Stimulated activated CD8-positive, alpha-beta memory T cell treated with anti-CD3 and anti-CD28 coated beads, Interleukin-15, amount 100 ng/mL, for 24 hours (primary cell): Measurements from ENCODE around the gene PIEZO2.

Experiments
- DNase-seq: peaks from one replicate; pipeline ENCODE4 v3.0.0-alpha.2; 2020; ENCODE audit warnings: low read depth

Gene PIEZO2

DNA sequence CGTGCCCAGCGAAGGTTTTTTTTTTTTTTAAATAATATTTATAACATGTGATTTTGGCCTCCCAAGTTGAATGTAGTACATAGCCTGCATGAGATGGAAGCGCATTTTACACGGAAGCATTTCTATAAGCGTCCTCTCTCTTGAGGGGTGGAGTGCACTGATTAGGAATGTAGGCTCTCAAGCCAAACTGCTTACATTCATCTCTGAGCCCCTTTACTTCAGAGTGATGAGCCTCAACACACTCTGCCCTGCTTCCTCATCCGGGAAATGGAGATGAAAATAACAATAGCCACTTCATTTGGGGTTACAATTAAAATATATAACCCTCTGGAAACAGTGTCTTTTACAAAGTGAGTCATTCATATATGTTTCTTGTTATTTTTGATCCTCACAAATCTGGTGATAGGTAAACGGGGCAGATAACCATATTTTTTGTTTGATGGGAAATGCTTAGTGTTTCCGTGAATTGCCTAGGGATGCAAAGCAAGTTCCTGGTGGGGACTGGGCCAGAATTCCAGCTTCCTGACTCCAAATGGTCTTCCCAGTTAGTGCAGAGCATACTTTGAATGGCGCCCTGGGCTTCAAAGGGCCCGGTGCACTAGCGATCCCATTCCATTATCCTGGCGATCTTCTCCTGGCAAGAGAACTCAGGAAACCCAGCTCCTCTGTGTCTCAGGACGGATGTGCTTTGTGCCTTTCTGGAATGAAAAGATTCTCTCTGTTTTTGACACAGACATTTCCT, 124.3 kb downstream of the PIEZO2 start:
- no peak for DNase-seq

- DNase-seq = no peak
These were observed 127.9 kb downstream of the PIEZO2 start for GRCh38 chr18:11021477-11021876.

DNA sequence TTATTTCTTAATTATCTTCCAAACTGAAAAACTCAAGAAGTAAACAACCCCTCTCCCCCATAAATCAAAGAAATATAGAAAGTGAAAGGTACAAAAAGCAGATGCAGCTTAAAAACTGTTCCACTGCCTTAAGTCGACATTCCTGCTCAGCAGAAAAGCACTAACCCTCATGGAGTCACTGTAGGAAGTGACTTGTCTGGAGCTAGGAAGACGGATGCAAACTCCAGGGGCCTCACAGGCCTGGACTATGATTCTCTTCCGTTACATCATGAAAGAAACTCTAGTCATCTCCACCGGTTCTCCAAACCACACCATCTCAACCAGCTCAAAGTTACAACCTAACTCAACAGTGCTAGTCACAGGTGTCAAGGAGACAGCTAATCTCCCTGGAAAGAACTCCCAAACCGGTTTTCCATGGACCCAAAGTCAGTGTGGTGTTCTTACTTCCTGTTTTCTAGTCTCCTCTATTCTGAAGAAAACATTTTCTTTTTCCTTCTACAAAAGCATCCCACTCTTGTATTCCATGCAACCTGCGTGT, 128.4 kb downstream of the PIEZO2 start:
- DNase-seq = no peak

- no peak for DNase-seq
These were observed 129.1 kb downstream of the PIEZO2 start for GRCh38 chr18:11020161-11020853.

DNA sequence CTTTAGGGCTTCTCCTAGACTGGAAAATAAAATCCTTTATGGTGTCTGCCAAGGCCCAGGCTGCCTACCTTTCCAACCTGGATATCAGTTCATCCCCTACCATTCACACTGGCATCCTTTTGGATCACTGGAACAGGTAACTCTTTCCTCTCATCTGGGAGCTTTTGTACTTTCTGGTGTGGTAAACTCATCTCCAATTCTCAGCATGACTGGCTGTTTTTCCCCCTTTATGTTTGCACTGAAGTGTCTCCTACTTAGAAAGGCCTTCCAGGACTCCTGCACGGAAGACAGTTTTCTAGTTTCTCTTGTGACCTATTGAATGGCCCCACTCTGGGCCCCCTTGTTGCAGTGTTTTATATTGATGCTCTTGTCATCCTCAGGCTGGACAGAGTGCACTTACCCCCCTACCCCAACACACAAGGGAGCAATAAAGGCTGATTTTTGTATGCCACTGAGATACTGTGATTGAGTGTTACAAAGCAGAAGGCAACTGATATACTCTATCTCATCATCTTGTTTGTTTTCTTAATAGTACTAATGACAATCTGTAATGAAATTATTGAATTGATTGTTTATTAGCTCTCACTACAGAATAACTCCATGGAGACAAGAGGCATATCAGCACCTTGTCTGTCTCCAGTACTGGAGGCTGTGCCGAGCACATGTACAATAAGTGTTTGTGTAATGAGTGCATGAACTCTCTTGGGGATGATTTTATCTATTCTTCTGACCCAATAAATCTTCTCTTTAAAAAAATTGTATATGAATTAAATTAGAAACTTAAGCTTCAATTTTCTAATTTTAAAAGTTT, 129.9 kb downstream of the PIEZO2 start:
- no peak for DNase-seq

GRCh38 chr18:11009869-11010268, 139.5 kb downstream of the PIEZO2 start:
- no peak for DNase-seq

DNA sequence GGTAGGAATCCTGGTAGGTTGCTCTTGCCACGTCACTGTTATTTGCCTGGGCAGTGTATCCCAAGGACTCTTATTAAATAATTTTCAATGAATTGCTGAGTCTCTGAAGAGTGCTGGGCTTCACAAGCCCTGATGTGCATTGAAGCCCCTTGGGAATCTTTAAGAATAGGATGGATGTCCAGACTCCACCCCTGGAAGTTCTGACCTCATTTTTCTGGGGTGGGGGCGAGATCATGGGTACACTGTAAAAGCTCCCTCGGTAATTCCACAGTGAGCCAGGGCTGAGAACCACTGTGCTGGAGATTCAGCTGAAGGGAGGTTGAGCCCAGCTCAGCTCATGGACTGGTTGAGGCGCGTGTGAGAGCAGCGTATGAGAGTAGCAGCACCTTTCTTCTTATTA, 140.2 kb downstream of the PIEZO2 start:
- DNase-seq = no peak

DNA sequence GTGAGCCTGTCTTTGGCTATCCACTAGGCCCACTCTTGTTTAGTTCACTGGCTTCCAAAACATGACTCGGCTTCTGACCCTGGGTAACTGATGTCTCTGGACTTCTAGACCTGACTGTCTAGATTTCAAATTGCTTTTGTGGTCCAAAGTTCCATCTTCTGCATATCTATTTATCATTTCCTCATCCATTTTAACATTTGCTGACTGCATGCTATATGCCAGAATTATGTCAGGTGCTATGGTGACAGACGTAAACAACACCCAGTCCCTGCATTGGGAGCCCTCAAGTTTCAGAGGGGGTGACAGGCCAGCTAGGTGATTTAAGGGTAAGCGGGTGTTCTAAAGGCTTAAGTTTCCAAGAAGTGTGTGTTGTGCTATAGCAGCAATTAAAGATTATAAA, 140.9 kb downstream of the PIEZO2 start:
- no peak for DNase-seq

DNA sequence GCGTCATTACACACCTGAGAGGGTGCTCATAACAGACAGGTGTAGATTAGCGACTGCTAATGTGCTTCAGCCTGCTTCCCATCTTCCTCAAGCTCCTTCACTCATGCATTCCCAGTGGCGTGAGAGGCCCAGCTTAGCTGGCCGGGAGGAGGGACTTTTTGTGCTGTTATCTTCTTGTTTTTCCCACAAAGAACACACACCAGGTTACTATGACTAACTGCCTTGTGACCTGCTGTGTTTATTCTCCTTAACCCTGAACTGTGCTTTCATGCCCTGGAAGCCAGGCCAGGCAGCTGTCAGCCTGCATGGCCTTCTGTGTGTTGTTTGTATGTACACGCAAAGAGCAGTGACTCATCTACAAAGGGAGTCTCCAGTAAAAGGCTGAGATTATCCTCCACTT, 143.8 kb downstream of the PIEZO2 start:
- no peak for DNase-seq

DNA sequence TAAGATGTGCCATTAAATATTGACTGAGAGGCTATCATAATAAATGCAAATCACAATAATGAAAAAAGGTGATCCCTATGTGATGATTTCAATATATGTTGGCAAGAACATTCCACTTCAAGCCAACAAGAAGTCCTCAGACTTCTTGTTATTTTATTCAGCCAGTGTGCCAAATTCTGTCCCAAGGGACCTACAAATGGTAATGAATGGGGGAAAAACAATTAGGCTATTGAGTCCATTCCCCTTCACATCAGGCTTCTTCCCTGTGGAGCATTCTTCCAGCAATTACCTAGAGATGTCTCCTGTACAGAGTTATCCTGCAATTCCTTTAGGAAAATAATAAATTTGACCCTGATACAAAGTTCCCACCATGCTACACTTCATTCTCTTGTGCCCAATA, 144.4 kb downstream of the PIEZO2 start:
- no peak for DNase-seq

- no peak for DNase-seq
These were observed 145.1 kb downstream of the PIEZO2 start for GRCh38 chr18:11004294-11004693.

- no peak for DNase-seq
These were observed 146.6 kb downstream of the PIEZO2 start for GRCh38 chr18:11002796-11003195.

GRCh38 chr18:11002277-11002676, 147.1 kb downstream of the PIEZO2 start:
- no peak for DNase-seq

GRCh38 chr18:11000071-11000470, 149.3 kb downstream of the PIEZO2 start:
- no peak for DNase-seq

DNA sequence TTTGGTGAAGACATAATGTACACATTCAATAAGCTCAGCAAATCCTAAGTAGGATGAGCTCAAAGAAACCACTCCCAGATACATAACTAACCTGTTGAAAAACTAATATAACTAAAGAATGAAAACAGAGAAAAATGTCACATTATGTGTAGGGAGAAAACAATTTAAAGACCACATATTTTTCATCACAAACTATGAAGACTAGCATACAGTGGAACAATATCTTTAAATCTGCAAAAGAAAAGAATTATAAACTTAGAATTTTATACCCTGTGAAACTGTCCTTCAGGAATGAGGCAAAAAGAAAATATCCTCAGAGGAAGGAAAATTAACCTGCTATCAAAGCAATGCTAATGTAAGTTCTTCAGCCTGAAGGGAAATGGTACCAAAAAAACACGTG, 151.5 kb downstream of the PIEZO2 start:
- DNase-seq = no peak

- DNase-seq = no peak
These were observed 153.8 kb downstream of the PIEZO2 start for GRCh38 chr18:10995550-10995949.

DNA sequence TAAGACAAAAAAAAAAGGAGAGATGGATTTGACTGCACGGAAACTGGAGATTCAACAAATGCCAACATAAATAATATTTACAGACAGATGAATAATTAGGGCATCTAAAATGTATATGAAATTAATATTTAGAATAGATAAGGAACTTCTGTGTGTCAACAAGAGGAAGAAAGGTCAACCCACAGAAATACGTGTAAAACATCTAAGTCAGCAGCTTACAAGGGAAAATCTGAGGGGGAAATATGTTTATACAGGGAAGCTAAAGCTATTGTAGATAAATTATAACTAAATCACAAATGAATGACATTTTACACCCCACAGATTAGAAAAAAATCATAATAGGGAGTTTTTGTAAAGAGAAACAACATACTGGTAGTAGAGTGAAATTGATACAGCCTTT, 159.9 kb downstream of the PIEZO2 start:
- no peak for DNase-seq

DNA sequence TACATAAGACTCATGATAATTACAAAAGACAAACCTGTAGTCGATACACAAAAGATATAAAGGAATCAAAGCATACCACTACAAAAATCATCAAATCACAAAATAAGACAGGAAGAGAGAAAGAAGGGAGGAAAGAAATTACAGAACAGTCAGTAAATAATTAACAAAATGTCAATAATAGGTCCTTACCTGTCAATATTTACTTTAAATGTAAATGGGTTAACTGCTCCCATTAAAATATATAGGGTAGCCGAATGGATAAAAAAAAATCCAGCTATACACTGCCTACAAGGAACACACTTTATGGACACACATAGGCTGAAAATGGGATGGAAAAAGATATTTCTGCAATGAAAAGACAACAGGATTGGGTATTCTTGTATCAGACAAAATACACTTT, 163.7 kb downstream of the PIEZO2 start:
- DNase-seq = no peak

DNA sequence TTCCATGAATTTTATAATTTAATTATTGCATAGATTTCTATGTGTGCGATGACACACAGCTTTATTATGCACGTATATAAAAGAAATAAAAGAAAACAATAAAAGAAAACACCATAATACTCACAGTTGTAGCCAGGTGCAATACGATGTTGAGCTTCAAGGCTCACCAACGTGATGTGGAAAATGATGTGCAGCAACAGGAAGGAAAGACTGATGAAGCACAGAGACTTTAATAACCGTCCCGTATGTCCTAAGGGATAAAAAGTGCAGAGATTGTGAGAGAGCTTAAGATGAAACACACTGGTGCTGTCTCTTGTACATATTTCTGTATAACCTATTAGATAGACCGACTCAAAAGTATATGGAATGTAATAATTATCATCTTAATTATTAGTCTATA, 170.0 kb downstream of the PIEZO2 start:
- no peak for DNase-seq

DNA sequence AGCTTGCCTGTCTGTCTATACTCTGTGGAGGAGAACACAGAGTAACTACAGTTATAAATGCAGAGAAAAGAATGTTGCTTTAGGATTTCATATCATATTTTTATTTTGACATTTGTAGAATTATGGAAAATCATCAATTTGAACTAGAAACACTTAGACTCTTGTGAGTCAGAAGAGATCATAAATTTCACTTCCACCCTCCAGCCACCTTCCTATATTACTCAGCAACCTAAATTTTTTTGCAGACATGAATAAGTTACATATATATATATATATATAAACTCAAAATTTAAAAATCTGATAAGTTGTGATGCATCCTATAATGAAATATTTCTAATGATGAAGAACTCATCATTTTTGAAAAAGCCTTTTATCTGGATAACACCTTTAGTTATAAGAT, 172.3 kb downstream of the PIEZO2 start:
- no peak for DNase-seq

- DNase-seq = no peak
These were observed 175.7 kb downstream of the PIEZO2 start for GRCh38 chr18:10973567-10974203.

DNA sequence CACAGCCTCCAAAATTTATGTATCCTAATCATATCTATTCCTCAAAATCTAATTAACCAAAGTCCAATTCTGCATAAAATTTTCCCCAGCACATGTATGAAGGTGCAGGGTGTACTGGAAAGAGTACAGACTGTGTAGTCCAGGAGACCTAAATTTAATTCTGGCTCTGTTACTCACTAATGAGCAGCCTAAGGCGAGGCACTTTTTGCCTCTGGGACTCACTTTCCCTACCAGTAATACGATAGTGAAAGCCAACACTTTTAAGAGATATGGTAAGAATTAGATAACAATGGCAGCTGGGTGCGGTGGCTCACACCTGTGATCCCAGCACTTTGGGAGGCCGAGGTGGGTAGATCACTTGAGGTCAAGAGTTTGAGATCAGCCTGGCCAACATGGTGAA, 177.7 kb downstream of the PIEZO2 start:
- DNase-seq = no peak
